DND-41 (cell line): ENCODE measurements around the gene ETV5.

Source experiments
- EZH2 ChIP-seq: IDR thresholded peaks from 3 replicates; pipeline ENCODE4 v1.6.1; 2012; ENCODE audit warnings: borderline replicate concordance, low read depth, mild to moderate bottlenecking, moderate library complexity, low read length, inconsistent platforms; ENCODE audit not compliant: severe bottlenecking
- TF ChIP-seq, protein P1 (sequence below): IDR thresholded peaks from 2 replicates; pipeline ENCODE4 v1.5.1; 2012; ENCODE audit warnings: borderline replicate concordance, low read length, moderate library complexity, mild to moderate bottlenecking; ENCODE audit not compliant: poor library complexity, severe bottlenecking; ENCODE audit errors: extremely low read depth

DNA sequence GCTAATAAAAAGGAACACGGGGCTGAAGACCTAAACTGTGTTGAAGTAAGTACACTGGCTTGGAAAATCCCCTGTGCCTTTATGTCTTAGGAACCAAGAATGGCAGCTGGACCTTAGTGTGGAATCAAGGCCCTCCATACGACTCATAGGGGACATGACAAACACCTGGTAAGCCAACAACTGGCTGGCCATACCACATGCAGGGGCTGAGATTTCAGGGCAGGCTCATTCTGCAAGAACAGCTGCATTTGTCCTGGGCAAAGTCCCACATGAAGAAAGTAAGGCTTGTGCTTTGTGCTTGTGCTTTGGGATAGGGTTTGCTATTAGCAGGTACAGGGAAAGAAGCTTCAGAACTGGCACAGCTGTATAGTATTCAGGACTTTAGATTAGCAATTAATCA lies 18.0 kb downstream of the ETV5 start:
- TF ChIP-seq, protein P1, sequence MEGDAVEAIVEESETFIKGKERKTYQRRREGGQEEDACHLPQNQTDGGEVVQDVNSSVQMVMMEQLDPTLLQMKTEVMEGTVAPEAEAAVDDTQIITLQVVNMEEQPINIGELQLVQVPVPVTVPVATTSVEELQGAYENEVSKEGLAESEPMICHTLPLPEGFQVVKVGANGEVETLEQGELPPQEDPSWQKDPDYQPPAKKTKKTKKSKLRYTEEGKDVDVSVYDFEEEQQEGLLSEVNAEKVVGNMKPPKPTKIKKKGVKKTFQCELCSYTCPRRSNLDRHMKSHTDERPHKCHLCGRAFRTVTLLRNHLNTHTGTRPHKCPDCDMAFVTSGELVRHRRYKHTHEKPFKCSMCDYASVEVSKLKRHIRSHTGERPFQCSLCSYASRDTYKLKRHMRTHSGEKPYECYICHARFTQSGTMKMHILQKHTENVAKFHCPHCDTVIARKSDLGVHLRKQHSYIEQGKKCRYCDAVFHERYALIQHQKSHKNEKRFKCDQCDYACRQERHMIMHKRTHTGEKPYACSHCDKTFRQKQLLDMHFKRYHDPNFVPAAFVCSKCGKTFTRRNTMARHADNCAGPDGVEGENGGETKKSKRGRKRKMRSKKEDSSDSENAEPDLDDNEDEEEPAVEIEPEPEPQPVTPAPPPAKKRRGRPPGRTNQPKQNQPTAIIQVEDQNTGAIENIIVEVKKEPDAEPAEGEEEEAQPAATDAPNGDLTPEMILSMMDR, result no peak
- no peak for TF ChIP-seq EZH2
